OCI-LY3 (cell line): Measurements from ENCODE around the gene PPM1M.

Source experiments
- CTCF ChIP-seq: fragments of 200-600, 300-600 bp; sonication (generic); IDR thresholded peaks from 2 replicates; pipeline ENCODE4 v1.5.1; 2014; ENCODE audit warnings: antibody characterized with exemption, low read length, low read depth
- EZH2phosphoT487 ChIP-seq: fragments of 200-600 bp; shearing (Covaris generic); IDR thresholded peaks from 2 replicates; pipeline ENCODE4 v1.6.1; 2018; ENCODE audit warnings: antibody characterized with exemption, mixed run types, low read depth

- TF ChIP-seq CTCF, result no peak
- TF ChIP-seq EZH2phosphoT487, result no peak
Observed at GRCh38 chr3:52297242-52298148, 51.9 kb downstream of the PPM1M start.
